HEK293T (cell line): ENCODE results near the gene MS4A10.

Source experiments
- BHLHE40 ChIP-seq: fragments of 450-650 bp; IDR thresholded peaks from 2 replicates; pipeline ENCODE4 v1.6.1; 2016; ENCODE audit warnings: mild to moderate bottlenecking, moderate library complexity, borderline replicate concordance
- CTBP1 ChIP-seq: fragments of 450-650 bp; IDR thresholded peaks from 2 replicates; pipeline ENCODE4 v1.6.1; 2016; ENCODE audit warnings: borderline replicate concordance
- ELF4 ChIP-seq: fragments of 450-650 bp; IDR thresholded peaks from 2 replicates; pipeline ENCODE4 v1.6.1; 2017; ENCODE audit warnings: antibody characterized with exemption
- FOXA1 ChIP-seq: fragments of 450-650 bp; IDR thresholded peaks from 2 replicates; pipeline ENCODE4 v1.6.1; 2016; ENCODE audit warnings: mild to moderate bottlenecking
- FOXK2 ChIP-seq: fragments of 450-650 bp; IDR thresholded peaks from 2 replicates; pipeline ENCODE4 v1.6.1; 2016; ENCODE audit warnings: mild to moderate bottlenecking
- FOXM1 ChIP-seq: fragments of 450-650 bp; IDR thresholded peaks from 2 replicates; pipeline ENCODE4 v1.6.1; 2017; ENCODE audit warnings: mild to moderate bottlenecking, borderline replicate concordance
- SP1 ChIP-seq: fragments of 450-650 bp; IDR thresholded peaks from 2 replicates; pipeline ENCODE4 v1.6.1; 2017
- ZNF384 ChIP-seq: fragments of 450-650 bp; IDR thresholded peaks from 2 replicates; pipeline ENCODE4 v1.6.1; 2016

- no peak for TF ChIP-seq ZNF384
- no peak for TF ChIP-seq ELF4
- no peak for TF ChIP-seq FOXA1
- TF ChIP-seq FOXK2, result no peak
- no peak for TF ChIP-seq CTBP1
- no peak for TF ChIP-seq SP1
- TF ChIP-seq FOXM1, result no peak
- TF ChIP-seq BHLHE40, result no peak
Observed at GRCh38 chr11:60810569-60810968, 25.4 kb downstream of the MS4A10 start.
